ENCODE measurements around the gene UBL4B. TPM values are rescaled to one million over a fixed set of nuclear protein-coding genes. Genes with fewer than 3 reads are reported as not detected.

The UBL4B gene
- total RNA-seq, 1 experiment from 2014 or later: not detected

- Histone ChIP-seq H2BK15ac (ENCODE audit: low read depth, low read length) (no peak overlapping the region), H3K14ac (ENCODE audit: insufficient read depth, low read length) (no peak overlapping the region; the same call in 1 of the 2 replicates), H3K27me3 (ENCODE audit: insufficient read depth, low read length) (no peaks in the 10 kb centered on the region), H3K79me1 (ENCODE audit: insufficient read depth, low read depth, low read length, poor library complexity, severe bottlenecking) (no peaks in the 10 kb centered on the region), H2BK20ac (ENCODE audit: low read depth, low read length, poor library complexity, severe bottlenecking) (no peak overlapping the region), H3K4ac (ENCODE audit: low read depth, low read length) (no peak overlapping the region), H3K18ac (ENCODE audit: insufficient read length, low read depth, low read length) (no peak overlapping the region), H3K79me2 (ENCODE audit: insufficient read depth, low read length) (no peaks in the 10 kb centered on the region), H2BK120ac (ENCODE audit: low read depth, low read length, poor library complexity, severe bottlenecking) (no peak overlapping the region), H2BK12ac (ENCODE audit: insufficient read length, low read depth, low read length) (no peak overlapping the region), H3T11ph (ENCODE audit: low read length) (no peak overlapping the region), H3K27ac (ENCODE audit: insufficient read length, low read depth, low read length) (no peak overlapping the region), H3K4me2 (ENCODE audit: insufficient read depth, insufficient read length, low read length) (no peak overlapping the region), H4K5ac (ENCODE audit: insufficient read length, low read depth, low read length) (no peak overlapping the region), H4K8ac (replicated peaks; ENCODE audit: insufficient read length, low read depth, low read length) (no peak overlapping the region), H2AK5ac (ENCODE audit: insufficient read length, low read length) (no peak overlapping the region), H2AFZ (ENCODE audit: low read length) (no peak overlapping the region), H4K91ac (ENCODE audit: insufficient read length, low read depth, low read length) (no peak overlapping the region), H3K4me1 (ENCODE audit: insufficient read depth, low read length) (no peaks in the 10 kb centered on the region), H3K9ac (ENCODE audit: extremely low read depth, insufficient read length, low read length) (no peak overlapping the region), H3K23me2 (ENCODE audit: insufficient read length, low read depth, low read length, poor library complexity, severe bottlenecking) (no peaks in the 10 kb centered on the region), H3K23ac (ENCODE audit: insufficient read length, low read depth, low read length) (no peak overlapping the region), H3K9me3 (ENCODE audit: control insufficient read depth, low read depth, low read length) (no peaks in the 10 kb centered on the region), H4K20me1 (ENCODE audit: control insufficient read depth, insufficient read depth, insufficient read length) (no peaks in the 10 kb centered on the region), H2BK5ac (ENCODE audit: insufficient read length, low read length) (no peak overlapping the region), H3K56ac (ENCODE audit: insufficient read length, low read depth, low read length) (no peak overlapping the region)
- Mint-ChIP-seq H3K9me3 (no peaks in the 10 kb centered on the region), H3K4me1 (no peaks in the 10 kb centered on the region), H3K4me3 (no peak overlapping the region), H3K27ac (no peak overlapping the region), H3K36me3 (ENCODE audit: insufficient read depth in 1 of 3, low read depth in 3 of 3) (no peaks in the 10 kb centered on the region), H3K27me3 (ENCODE audit: low read depth) (peaks cover 29% of the 10 kb centered on the region)
- DNase-seq: no peak
- WGBS (ENCODE audit: extremely low coverage, insufficient read length, low lambda C conversion rate): no CpG with 5 or more reads among the region's 4 CpGs
- TF ChIP-seq, protein P1, sequence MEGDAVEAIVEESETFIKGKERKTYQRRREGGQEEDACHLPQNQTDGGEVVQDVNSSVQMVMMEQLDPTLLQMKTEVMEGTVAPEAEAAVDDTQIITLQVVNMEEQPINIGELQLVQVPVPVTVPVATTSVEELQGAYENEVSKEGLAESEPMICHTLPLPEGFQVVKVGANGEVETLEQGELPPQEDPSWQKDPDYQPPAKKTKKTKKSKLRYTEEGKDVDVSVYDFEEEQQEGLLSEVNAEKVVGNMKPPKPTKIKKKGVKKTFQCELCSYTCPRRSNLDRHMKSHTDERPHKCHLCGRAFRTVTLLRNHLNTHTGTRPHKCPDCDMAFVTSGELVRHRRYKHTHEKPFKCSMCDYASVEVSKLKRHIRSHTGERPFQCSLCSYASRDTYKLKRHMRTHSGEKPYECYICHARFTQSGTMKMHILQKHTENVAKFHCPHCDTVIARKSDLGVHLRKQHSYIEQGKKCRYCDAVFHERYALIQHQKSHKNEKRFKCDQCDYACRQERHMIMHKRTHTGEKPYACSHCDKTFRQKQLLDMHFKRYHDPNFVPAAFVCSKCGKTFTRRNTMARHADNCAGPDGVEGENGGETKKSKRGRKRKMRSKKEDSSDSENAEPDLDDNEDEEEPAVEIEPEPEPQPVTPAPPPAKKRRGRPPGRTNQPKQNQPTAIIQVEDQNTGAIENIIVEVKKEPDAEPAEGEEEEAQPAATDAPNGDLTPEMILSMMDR (conservative IDR thresholded peaks at IDR 0.05): no peak
These were observed 1.2 kb upstream of the UBL4B start for GRCh38 chr1:110111081-110111480.
